CD4-positive, alpha-beta T cell (primary cell): ENCODE measurements around the gene GPR162. TPM values are rescaled to one million over a fixed set of nuclear protein-coding genes. Genes with fewer than 3 reads are reported as not detected.
A peak's percentile ranks its signal among the peaks of the same experiment; 100 is the strongest.

ENCODE experiments used
- ATAC-seq: fragments of 200-7000 bp; cut with Tn5 transposase; one replicate; pipeline ENCODE4 v1.10.0; 2022; ENCODE audit warnings: mild to moderate bottlenecking; ENCODE audit not compliant: poor library complexity
- CTCF ChIA-PET: fragments of 350-600 bp; sonication (Branson Sonifier 250); formaldehyde crosslinking; loops from one replicate; lab custom pipeline; 2021; ENCODE audit warnings: antibody characterized with exemption, inconsistent platforms; lab: Charles Lee
- POLR2A ChIA-PET: fragments of 350-600 bp; sonication (Branson Sonifier 250); formaldehyde crosslinking; loops from one replicate; lab custom pipeline; 2021; ENCODE audit warnings: antibody characterized with exemption, inconsistent platforms; lab: Charles Lee
- DNase-seq, 14 experiments: peaks; one replicate each; pipeline ENCODE4 v3.0.0-alpha.2; 2013 to 2020; ENCODE audit warnings: mixed read lengths in 2 of 14
- H3K27ac ChIP-seq, 2 donors: one replicate each; pipeline versions ENCODE4 v1.5.1 to v1.7.0; 2013; ENCODE audit warnings: low read length in 2 of 2, low read depth in 1 of 2, mild to moderate bottlenecking in 1 of 2
- H3K27me3 ChIP-seq, 2 experiments: 1 replicate in 1 of 2; 2 replicates in 1 of 2; pipeline versions ENCODE4 v1.6.1 to v1.7.0; 2013; ENCODE audit warnings: low read length in 2 of 2, control low read depth in 1 of 2, mild to moderate bottlenecking in 1 of 2, moderate library complexity in 1 of 2; ENCODE audit not compliant: insufficient read depth in 2 of 2, control insufficient read depth in 1 of 2
- H3K36me3 ChIP-seq: one replicate; pipeline ENCODE4 v1.6.1; 2013; ENCODE audit warnings: low read length, control low read depth; ENCODE audit not compliant: insufficient read depth
- H3K4me1 ChIP-seq: one replicate; pipeline ENCODE4 v1.6.1; 2013; ENCODE audit warnings: low read length, control low read depth; ENCODE audit not compliant: insufficient read depth
- H3K4me3 ChIP-seq: one replicate; pipeline ENCODE4 v1.5.1; 2013; ENCODE audit warnings: mild to moderate bottlenecking, low read length, moderate library complexity
- H3K9me3 ChIP-seq, 2 experiments: 1 replicate in 1 of 2; 2 replicates in 1 of 2; pipeline versions ENCODE4 v1.6.1 to v1.7.0; 2013; ENCODE audit warnings: low read length in 2 of 2, mild to moderate bottlenecking in 2 of 2, control low read depth in 1 of 2, moderate library complexity in 1 of 2; ENCODE audit not compliant: control insufficient read depth in 1 of 2, insufficient read depth in 1 of 2
- H3K27ac Mint-ChIP-seq: one replicate; pipeline ENCODE4 v1.8.0; 2020; ENCODE audit warnings: mixed read lengths
- H3K27me3 Mint-ChIP-seq: one replicate; pipeline ENCODE4 v1.8.0; 2021; ENCODE audit warnings: mixed read lengths
- H3K36me3 Mint-ChIP-seq: one replicate; pipeline ENCODE4 v1.8.0; 2021; ENCODE audit warnings: low read depth, mixed read lengths
- H3K4me1 Mint-ChIP-seq: one replicate; pipeline ENCODE4 v1.8.0; 2021; ENCODE audit warnings: low read depth, mixed read lengths
- H3K4me3 Mint-ChIP-seq: one replicate; pipeline ENCODE4 v1.8.0; 2020; ENCODE audit warnings: mild to moderate bottlenecking, mixed read lengths
- H3K9me3 Mint-ChIP-seq: one replicate; pipeline ENCODE4 v1.8.0; 2020; ENCODE audit warnings: mixed read lengths
- intact Hi-C, 2 experiments: fragments of 100-400 bp; cut with DNase I in 1 of 2; cut with micrococcal nuclease in 1 of 2; formaldehyde crosslinking; loops; one replicate each; pipeline versions ENCODE4 v1.15.1 to v1.9.0; 2023 to 2025; cut with DNase I, micrococcal nuclease
- total RNA-seq, 174 experiments: library from RNA in 2 of 174; stranded (reverse) in 2 of 174; gene quantifications; one replicate each; pipeline ENCODE4 v1.2.3 and lab custom pipeline; 2021 to 2026
- TF ChIP-seq, protein P1 (sequence below): fragments of 200-600 bp; IDR thresholded peaks from one replicate; pipeline ENCODE4 v1.8.0; 2022; ENCODE audit warnings: antibody characterized with exemption, mild to moderate bottlenecking

Gene GPR162
- total RNA-seq, 2 experiments from 2014 or later: not detected

DNA sequence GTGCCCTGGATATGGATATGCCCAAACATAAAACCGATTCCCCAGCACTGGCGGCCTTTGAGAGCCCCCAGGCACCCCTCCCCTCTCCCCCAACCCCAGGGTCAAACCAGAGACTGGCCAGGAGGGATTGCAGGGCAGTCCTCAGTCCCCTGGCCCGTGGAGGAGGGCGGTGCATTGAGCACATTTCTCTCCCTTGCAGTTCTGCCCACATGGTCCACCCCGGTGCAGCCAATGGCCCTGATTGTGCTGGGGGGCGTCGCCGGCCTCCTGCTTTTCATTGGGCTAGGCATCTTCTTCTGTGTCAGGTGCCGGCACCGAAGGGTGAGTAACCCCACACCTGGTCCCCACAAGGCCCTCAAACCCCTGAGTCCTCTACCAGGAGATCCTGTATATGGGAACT lies 3.4 kb upstream of the GPR162 start:
- H3K36me3 ChIP-seq: peaks cover 65% of the 10 kb centered on the region
- ChIA-PET POLR2A (no interaction called here), CTCF (no interaction called here)

DNA sequence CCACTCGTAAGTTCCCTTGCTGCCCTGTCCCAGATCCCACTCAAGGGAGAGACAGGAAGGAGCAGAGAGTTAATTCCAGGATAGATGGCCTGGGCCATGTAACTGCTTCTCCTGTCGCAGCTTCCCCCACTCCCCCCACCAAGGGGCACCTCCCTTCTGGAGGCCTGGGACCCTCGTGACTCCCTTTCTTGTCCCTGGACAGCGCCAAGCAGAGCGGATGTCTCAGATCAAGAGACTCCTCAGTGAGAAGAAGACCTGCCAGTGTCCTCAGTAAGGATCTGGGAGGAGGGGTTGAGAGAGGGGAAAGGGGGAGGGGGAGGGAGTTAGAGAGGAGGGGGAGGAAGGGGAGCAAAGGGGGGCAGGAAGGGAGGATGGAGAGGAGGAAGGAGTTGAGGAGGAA lies 3.0 kb upstream of the GPR162 start:
- H3K9me3 Mint-ChIP-seq: no peaks in the 10 kb centered on the region
- Histone ChIP-seq H3K4me1 (peaks cover 19% of the 10 kb centered on the region), H3K27me3 (peaks cover 0 to 5% of the 10 kb centered on the region in 2 experiments), H3K4me3 (no peak overlapping the region), H3K9me3 (no peaks in the 10 kb centered on the region), H3K36me3 (peaks cover 62% of the 10 kb centered on the region), H3K27ac (no peak overlapping the region)
- ATAC-seq: no peak
- POLR2A ChIA-PET: no interaction called here
- TF ChIP-seq, protein P1, sequence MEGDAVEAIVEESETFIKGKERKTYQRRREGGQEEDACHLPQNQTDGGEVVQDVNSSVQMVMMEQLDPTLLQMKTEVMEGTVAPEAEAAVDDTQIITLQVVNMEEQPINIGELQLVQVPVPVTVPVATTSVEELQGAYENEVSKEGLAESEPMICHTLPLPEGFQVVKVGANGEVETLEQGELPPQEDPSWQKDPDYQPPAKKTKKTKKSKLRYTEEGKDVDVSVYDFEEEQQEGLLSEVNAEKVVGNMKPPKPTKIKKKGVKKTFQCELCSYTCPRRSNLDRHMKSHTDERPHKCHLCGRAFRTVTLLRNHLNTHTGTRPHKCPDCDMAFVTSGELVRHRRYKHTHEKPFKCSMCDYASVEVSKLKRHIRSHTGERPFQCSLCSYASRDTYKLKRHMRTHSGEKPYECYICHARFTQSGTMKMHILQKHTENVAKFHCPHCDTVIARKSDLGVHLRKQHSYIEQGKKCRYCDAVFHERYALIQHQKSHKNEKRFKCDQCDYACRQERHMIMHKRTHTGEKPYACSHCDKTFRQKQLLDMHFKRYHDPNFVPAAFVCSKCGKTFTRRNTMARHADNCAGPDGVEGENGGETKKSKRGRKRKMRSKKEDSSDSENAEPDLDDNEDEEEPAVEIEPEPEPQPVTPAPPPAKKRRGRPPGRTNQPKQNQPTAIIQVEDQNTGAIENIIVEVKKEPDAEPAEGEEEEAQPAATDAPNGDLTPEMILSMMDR: no peak
- peak in 1 of 14 experiments; percentile 1 for DNase-seq
- H3K27me3 Mint-ChIP-seq: peaks cover 14% of the 10 kb centered on the region
- H3K27ac Mint-ChIP-seq: no peak overlapping the region
- intact Hi-C loops: no loop called here
- peaks cover 10% of the 10 kb centered on the region for H3K4me1 Mint-ChIP-seq
- no peak overlapping the region for H3K4me3 Mint-ChIP-seq
- peaks cover 72% of the 10 kb centered on the region for H3K36me3 Mint-ChIP-seq
- CTCF ChIA-PET: no interaction called here

More for the DNA sequence above, 3.4 kb upstream of the GPR162 start:
- Histone ChIP-seq H3K27ac (no peak overlapping the region), H3K27me3 (peaks cover 0 to 5% of the 10 kb centered on the region in 2 experiments), H3K9me3 (no peaks in the 10 kb centered on the region), H3K4me3 (no peak overlapping the region), H3K4me1 (peaks cover 19% of the 10 kb centered on the region)
- TF ChIP-seq, protein P1: no peak
- no peak overlapping the region for H3K27ac Mint-ChIP-seq
- H3K4me1 Mint-ChIP-seq: peaks cover 10% of the 10 kb centered on the region
- H3K27me3 Mint-ChIP-seq: peaks cover 12% of the 10 kb centered on the region
- DNase-seq (no peak), ATAC-seq (no peak)
- peaks cover 76% of the 10 kb centered on the region for H3K36me3 Mint-ChIP-seq
- no peaks in the 10 kb centered on the region for H3K9me3 Mint-ChIP-seq
- H3K4me3 Mint-ChIP-seq: no peak overlapping the region
- intact Hi-C loops: no loop called here

DNA sequence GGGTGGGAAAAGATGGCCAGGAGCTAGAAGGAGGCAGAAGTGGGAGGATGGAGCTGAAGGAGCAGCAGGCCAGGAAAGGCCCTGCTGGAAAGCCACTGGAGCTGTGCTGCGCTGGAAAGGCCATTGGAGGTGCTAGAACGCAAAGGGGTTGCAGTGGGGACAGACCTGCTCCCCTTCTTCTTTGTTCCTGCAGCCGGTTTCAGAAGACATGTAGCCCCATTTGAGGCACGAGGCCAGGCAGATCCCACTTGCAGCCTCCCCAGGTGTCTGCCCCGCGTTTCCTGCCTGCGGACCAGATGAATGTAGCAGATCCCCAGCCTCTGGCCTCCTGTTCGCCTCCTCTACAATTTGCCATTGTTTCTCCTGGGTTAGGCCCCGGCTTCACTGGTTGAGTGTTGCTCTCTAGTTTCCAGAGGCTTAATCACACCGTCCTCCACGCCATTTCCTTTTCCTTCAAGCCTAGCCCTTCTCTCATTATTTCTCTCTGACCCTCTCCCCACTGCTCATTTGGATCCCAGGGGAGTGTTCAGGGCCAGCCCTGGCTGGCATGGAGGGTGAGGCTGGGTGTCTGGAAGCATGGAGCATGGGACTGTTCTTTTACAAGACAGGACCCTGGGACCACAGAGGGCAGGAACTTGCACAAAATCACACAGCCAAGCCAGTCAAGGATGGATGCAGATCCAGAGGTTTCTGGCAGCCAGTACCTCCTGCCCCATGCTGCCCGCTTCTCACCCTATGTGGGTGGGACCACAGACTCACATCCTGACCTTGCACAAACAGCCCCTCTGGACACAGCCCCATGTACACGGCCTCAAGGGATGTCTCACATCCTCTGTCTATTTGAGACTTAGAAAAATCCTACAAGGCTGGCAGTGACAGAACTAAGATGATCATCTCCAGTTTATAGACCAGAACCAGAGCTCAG lies 2.3 kb upstream of the GPR162 start:
- Histone ChIP-seq H3K27ac (no peak overlapping the region), H3K27me3 (peaks cover 0 to 5% of the 10 kb centered on the region in 2 experiments), H3K36me3 (peaks cover 54% of the 10 kb centered on the region), H3K4me1 (peaks cover 19% of the 10 kb centered on the region), H3K4me3 (no peak overlapping the region), H3K9me3 (no peaks in the 10 kb centered on the region)
- Mint-ChIP-seq H3K27me3 (peaks cover 14% of the 10 kb centered on the region), H3K36me3 (peaks cover 65% of the 10 kb centered on the region), H3K9me3 (no peaks in the 10 kb centered on the region), H3K4me3 (no peak overlapping the region), H3K27ac (no peak overlapping the region), H3K4me1 (peaks cover 10% of the 10 kb centered on the region)
- intact Hi-C loops: no loop called here
- POLR2A ChIA-PET: interaction anchor here (1.2 to 2.4 kb wide), 2 partner anchors 32 to 37 kb away, joined by 3 to 16 read pairs; partner anchors contain the start of genes CDCA3 and USP5
- TF ChIP-seq, protein P1: no peak
- CTCF ChIA-PET: no interaction called here
- no peak for ATAC-seq
- DNase-seq: peak in 1 of 14 experiments; percentile 1
